ENCODE measurements around the gene GRIP1. TPM values are rescaled to one million over a fixed set of nuclear protein-coding genes. Genes with fewer than 3 reads are reported as not detected.

The GRIP1 gene
- total and polyA plus RNA-seq, 10 of the 15 experiments (the other 5 are each of a cell fraction or from before 2014, with no cell fraction given) = 0.05 to 0.85 (median 0.50) TPM; not detected in 7

GRCh38 chr12:66707002-66707697, 28.3 kb upstream of the GRIP1 start:
- Histone ChIP-seq H3K4me1 (ENCODE audit: control insufficient read depth, insufficient read depth, low read length) (no peaks in the 10 kb centered on the region), H3K4me2 (ENCODE audit: control insufficient read depth, insufficient read depth) (no peak overlapping the region), H3K36me3 (ENCODE audit: control insufficient read depth in 2 of 2, insufficient read depth in 2 of 2, low read length in 1 of 2) (no peaks in the 10 kb centered on the region), H3K79me2 (ENCODE audit: control insufficient read depth, insufficient read depth, low read length) (no peaks in the 10 kb centered on the region), H3K27ac (ENCODE audit: control insufficient read depth, insufficient read depth) (no peak overlapping the region), H2AFZ (ENCODE audit: control insufficient read depth, low read depth, low read length) (no peak overlapping the region), H3K9me3 (replicated peaks; ENCODE audit: control insufficient read depth, insufficient read depth, low read length) (no peaks in the 10 kb centered on the region), H3K4me3 (no peak overlapping the region), H3K27me3 (replicated peaks in 1 of 2; ENCODE audit: control insufficient read depth in 2 of 2, insufficient read depth in 2 of 2, low read length in 1 of 2) (no peaks in the 10 kb centered on the region; a peak in 1 of 4 replicates), H3K9ac (ENCODE audit: control insufficient read depth, insufficient read depth, low read length) (no peak overlapping the region), H4K20me1 (ENCODE audit: control insufficient read depth, insufficient read depth) (no peaks in the 10 kb centered on the region)
- POLR2A ChIA-PET = no interaction called here
- WGBS (ENCODE audit: insufficient coverage, insufficient replicate concordance, low lambda C conversion rate, missing lambda C conversion rate) = 34% methylated on average over 4 of the region's 4 CpGs
- ATAC-seq (no peak), FAIRE-seq (no peak), DNase-seq (ENCODE audit: low read depth, low spot score) (no peak)
- intact Hi-C loops (cut with micrococcal nuclease; ENCODE audit: unreplicated experiment) (no loop called here), in situ Hi-C loops (cut with MboI) (no loop called here)
- RAD21 ChIA-PET (ENCODE audit: unreplicated experiment) = no interaction called here
- SMC1A ChIA-PET (ENCODE audit: uncharacterized antibody, unreplicated experiment) = no interaction called here
- BruUV-seq (replicated peaks) = no TSS peak
- CTCF ChIA-PET = no interaction called here
- TF ChIP-seq ZBED1 (IDR thresholded peaks at IDR 0.05; ENCODE audit: borderline replicate concordance) (no peak), TARDBP (IDR thresholded peaks at IDR 0.05; ENCODE audit: borderline replicate concordance) (no peak), NRF1 (conservative IDR thresholded peaks at IDR 0.05; ENCODE audit: low read depth, low read length) (no peak), SIX5 (IDR thresholded peaks at IDR 0.05; ENCODE audit: low read depth, low read length, severe bottlenecking) (no peak), NFXL1 (IDR thresholded peaks at IDR 0.05; ENCODE audit: borderline replicate concordance) (no peak), ZBTB11 (CRISPR knock-in tag; IDR thresholded peaks at IDR 0.05) (no peak), EP300 (IDR thresholded peaks at IDR 0.05; ENCODE audit: borderline replicate concordance in 1 of 2, control insufficient read depth in 1 of 2, low read depth in 2 of 2, low read length in 2 of 2) (no peak)
- TF ChIP-seq, protein P1, sequence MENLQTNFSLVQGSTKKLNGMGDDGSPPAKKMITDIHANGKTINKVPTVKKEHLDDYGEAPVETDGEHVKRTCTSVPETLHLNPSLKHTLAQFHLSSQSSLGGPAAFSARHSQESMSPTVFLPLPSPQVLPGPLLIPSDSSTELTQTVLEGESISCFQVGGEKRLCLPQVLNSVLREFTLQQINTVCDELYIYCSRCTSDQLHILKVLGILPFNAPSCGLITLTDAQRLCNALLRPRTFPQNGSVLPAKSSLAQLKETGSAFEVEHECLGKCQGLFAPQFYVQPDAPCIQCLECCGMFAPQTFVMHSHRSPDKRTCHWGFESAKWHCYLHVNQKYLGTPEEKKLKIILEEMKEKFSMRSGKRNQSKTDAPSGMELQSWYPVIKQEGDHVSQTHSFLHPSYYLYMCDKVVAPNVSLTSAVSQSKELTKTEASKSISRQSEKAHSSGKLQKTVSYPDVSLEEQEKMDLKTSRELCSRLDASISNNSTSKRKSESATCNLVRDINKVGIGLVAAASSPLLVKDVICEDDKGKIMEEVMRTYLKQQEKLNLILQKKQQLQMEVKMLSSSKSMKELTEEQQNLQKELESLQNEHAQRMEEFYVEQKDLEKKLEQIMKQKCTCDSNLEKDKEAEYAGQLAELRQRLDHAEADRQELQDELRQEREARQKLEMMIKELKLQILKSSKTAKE (IDR thresholded peaks at IDR 0.05; ENCODE audit: low read depth, poor library complexity, severe bottlenecking) = no peak
- TF ChIP-seq, protein P2, sequence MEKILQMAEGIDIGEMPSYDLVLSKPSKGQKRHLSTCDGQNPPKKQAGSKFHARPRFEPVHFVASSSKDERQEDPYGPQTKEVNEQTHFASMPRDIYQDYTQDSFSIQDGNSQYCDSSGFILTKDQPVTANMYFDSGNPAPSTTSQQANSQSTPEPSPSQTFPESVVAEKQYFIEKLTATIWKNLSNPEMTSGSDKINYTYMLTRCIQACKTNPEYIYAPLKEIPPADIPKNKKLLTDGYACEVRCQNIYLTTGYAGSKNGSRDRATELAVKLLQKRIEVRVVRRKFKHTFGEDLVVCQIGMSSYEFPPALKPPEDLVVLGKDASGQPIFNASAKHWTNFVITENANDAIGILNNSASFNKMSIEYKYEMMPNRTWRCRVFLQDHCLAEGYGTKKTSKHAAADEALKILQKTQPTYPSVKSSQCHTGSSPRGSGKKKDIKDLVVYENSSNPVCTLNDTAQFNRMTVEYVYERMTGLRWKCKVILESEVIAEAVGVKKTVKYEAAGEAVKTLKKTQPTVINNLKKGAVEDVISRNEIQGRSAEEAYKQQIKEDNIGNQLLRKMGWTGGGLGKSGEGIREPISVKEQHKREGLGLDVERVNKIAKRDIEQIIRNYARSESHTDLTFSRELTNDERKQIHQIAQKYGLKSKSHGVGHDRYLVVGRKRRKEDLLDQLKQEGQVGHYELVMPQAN (conservative IDR thresholded peaks at IDR 0.05) = no peak

Measured in GM12878 (cell line).